ENCODE data around the gene E2F3.
A peak's percentile ranks its signal among the peaks of the same experiment; 100 is the strongest.

Gene E2F3

DNA sequence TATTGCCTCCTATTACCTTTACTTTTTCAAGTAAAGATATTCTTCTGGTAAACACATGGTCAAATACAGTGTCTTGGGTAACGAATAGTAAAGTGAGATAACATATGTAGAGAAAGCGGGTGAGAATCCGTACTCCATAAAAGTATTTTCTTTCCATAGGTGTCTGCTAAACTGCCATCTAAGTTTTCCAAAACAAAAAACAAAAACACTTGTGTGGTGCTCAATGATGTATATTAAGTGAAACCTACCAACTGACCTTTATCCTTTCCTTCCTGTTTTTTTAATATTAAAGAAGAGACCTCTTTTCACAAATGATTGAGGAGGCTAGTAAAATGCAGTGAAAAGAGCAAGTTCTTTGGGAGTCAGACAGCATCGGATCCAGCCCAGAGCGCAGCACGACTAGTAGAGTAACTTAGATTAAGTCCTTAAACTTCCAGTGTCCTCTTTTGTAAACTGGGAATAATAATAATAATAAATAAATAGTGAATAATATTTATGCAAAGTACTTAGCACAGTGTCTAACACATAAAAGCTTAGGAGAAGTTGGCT, 132.1 kb downstream of the E2F3 start:
- DNase-seq (ENCODE audit: low spot score), result no peak

DNA sequence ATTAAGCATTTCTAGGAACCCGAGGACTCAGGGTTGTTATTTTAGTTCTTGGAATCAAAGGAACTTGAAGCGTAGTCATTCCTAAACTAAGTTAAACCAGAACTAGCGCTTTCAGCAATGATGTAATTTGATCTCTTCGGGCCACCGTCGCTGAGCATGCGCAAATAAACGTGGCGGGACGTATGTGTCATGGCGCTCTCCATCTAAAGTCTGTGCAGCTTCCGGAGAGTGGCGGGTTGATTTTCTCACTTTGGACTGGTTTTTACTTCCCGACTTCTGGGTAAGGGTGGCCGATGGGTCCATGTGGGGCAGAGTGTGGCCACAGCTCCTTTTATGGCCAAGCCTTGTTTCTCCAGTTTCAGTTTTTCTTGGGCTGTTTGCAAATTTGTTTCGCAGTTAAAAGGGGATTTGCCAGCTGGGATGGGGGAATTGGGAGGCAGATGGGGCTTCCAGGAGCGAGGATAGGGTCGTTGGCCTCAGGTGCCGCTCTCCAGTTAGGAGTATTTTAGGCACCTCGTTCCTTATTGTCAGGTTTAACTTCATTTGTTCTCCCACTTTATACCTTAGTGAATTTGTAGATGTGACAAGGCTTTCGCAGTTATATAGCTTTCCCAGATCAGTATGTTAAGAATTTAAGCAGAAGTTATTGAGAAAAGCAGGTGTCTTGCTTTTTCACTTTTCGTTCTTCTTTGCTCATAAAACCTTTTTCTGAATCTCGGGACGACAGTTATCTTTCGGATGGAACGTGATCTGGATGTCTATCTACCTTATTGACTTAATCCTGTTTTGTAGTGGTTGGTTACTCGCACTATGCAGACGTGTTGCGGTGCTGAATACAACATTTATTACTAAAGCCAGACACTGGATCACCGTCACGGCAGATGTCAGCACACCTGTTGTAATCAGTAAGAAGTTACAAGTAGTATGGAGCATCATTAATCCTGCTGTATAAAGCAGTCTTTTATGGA, 132.9 kb downstream of the E2F3 start, which contains the start of gene CDKAL1:
CDKAL1 (plus strand) TSS at position 163 of the 968 bp plus-strand sequence. CDS start 11,894 bp downstream, outside the sequence.
- DNase-seq (ENCODE audit: low spot score), result peak; percentile 90

DNA sequence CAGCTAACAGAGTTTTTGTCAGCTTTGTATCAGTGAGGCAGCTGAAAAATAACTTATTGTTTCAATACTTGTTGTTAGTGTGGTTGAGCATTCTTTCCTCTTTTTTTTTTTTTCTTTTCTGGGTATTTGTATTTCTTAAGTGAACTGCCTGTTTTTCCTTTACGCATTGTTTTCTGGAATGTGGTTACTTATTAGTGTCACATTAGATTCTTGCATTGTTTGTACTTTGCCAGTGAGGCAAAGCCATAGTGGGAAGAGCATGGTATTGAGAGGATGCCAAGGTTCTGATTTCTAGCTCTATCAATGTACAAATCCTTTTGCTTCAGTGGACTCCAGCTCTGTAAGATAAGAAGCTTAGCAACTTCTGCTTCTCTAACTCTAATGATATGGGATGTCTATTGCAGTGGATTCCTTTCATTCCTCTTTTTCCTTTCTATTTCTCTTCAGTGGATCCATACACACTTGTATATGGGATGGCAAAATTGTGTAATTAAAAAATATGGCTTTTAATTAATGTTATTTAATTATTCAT, 136.5 kb downstream of the E2F3 start:
- DNase-seq (ENCODE audit: low spot score), result no peak

DNA sequence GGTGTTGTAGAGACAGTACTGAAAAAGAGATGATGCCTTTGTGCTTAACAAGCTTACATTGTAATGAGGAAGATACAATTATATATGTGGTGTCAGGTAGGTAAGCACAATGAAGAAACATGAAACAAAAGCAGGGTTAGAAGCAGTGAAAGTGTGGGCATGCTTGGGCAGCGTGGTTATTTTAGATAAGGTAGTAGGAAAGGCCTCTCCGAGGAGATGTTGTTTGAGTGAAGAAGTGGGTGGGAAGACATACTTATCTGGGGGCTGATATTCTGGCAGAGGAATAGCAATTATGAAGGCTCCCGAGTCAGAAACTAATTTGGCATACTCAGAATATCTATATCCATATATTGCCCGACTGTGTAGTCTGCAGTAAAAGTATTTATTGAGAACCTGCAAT, 137.2 kb downstream of the E2F3 start:
- DNase-seq (ENCODE audit: low spot score), result no peak

DNA sequence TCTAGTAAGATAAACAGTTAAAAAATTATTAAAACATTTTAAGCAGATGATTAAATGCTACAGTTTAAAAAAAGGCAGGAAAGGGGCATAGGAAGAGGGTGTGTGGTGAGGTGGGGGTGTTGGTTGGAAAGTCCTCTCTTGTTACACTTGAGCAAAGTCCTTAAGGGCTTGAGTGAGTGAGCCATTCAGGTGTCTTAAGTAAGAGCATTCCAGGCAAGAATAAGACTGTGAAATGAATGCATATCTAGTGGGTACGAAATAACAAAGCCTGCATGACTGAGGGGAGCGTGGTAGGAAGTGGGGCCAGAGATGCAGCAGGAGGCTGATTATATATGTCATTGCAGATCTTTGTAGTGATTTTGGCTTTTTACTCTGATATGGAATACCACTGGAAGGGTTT, 137.7 kb downstream of the E2F3 start:
- no peak for DNase-seq (ENCODE audit: low spot score)

DNA sequence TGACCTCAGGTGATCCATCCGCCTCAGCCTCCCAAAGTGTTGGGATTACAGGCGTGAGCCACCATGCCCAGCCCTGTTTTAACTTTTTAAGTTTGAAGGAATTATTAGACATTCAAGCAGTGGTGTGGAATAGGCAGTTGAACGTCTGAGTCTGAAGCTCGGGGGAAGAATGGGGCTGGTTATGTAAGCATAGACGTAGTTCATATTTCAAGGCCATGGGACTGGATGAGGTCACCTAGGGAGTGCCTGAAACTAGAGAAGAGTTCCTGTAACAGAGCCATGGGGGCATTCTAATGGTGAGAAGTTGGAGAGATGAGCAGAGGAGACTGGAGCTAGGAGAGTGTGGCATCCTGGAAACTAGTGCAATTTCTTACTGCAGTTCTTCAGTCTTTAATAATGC, 139.0 kb downstream of the E2F3 start:
- DNase-seq (ENCODE audit: low spot score), result no peak

DNA sequence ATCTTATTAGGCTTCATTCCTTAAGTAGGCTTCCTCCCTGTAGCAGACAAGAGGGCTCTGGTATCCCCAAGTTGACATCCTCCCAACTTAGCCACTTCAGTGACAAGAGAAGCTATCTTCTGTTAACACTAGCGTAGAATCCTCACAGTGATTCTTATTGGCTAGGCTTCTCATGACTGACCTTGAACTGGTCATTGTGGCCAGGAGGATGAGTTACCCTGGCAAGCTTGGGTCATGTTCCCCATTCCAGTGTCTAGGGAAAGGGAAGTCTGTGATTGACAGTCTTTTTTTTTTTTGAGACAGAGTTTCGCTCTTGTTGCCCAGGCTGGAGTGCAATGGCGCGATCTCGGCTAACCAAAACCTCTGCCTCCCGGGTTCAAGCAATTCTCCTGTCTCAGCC, 139.7 kb downstream of the E2F3 start:
- no peak for DNase-seq (ENCODE audit: low spot score)

DNA sequence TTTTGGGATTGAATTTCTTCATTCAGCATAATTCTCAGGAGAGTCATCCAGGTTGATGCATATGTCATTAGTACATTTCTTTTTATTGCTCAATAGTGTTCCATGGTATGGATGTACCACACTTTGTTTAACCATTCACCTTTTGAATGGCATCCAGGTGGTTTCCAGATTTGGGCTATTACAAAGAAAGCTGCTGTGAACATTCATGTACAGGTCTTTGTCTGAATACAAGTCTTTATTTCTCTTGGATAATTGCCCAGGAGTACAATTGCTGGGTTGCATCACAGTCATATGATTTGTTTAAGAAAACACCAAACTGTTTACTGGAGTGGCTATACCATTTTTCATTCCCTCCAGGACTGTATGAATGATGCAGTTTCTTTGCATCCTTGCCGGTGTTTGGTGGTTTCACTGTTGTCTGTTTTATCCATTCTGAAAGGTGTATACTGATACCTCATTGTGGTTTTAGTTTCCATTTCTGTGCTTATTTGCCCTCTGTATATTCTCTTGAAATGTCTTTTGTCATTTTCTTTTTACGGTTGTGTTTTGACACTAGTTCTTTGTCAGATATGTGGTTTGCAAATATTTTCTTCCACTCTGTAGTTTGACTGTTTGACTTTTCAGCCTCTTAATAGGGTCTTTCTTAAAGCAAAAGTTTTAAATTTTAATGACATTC, 141.4 kb downstream of the E2F3 start:
- DNase-seq (ENCODE audit: low spot score), result no peak
